HG03558 (cell line): ENCODE measurements around the gene OR10H1.
"Not testable (repeated sequence)": the region's sequence is repeated elsewhere in the genome, so short reads cannot be mapped to it uniquely, and the experiment has no call there.

Source experiments
- ATAC-seq: cut with Tn5 transposase; IDR thresholded peaks from one replicate; pipeline ENCODE4 v1.9.1; 2021; ENCODE audit warnings: moderate number of reproducible peaks; ENCODE audit not compliant: unreplicated experiment; ENCODE audit errors: extremely low read depth

The OR10H1 gene

GRCh38 chr19:15776991-15777970, 38.2 kb downstream of the OR10H1 start:
- no peak for ATAC-seq

DNA sequence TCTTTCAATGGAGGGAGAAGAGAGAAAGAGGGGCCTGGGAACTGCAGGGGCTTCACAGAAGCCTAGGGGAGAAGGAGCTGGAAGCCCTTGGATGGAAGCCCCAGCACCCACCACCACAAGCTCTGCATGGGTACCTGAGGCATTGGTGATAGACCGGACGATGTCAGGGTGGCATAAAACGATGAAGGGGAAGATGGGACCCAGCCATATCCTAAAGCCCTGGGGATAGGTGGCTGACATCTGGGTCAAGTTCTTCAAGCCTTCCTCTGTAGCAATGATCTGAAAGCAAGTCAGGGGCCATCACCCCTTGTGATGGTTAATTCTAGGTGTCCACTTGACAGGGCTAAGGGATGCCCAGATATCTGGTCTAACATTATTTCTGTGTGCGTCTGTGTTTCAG, 39.2 kb downstream of the OR10H1 start:
- ATAC-seq, result no peak

GRCh38 chr19:15775249-15775648, 40.2 kb downstream of the OR10H1 start:
- no peak for ATAC-seq

DNA sequence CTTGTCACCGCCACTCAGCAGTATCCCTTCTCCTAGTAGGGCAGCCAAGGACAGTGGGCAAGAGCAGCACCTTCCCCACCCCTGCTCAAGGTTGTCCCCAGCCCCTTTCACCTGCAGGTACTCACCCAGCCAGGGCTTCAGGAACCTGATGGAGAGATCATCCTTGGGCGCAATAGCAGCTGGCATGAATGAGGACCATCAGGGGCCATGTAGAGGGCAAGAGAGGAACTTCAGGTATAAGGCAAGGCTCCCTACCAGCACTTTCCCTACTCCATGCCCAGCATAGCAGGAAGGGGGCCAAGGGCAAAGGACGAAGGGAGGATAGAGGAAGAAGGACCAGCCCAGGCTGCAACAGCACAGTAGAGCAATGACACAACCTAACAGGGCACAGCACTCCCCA, 41.3 kb downstream of the OR10H1 start:
- ATAC-seq, result not testable (repeated sequence)

DNA sequence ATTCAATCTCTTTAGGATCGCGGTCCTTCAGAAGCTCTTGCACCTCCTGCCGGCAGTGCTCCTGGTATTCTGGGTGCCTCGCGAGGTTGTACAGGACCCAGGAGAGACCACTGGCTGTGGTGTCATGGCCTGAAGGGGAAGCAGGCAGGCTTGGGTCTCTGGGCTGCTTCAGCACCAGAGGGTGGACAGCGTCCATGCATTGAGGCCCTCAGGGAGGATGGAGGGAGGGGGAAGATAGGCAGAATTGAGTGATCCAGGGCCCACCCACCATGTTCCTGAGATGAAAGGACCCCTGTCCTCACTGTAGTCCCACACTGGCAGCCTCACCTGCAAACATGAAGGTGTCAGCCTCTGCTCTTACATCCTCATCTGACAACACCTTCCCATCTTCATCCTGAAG, 45.9 kb downstream of the OR10H1 start:
- no peak for ATAC-seq

GRCh38 chr19:15759962-15760565, 55.4 kb downstream of the OR10H1 start:
- ATAC-seq, result no peak

GRCh38 chr19:15758379-15758778, 57.1 kb downstream of the OR10H1 start:
- no peak for ATAC-seq
